ENCODE measurements around the gene FRAS1.
"Not testable (repeated sequence)": the region's sequence is repeated elsewhere in the genome, so short reads cannot be mapped to it uniquely, and the experiment has no call there.

FRAS1 gene

GRCh38 chr4:78506260-78506659, 449.1 kb downstream of the FRAS1 start:
- not testable (repeated sequence) for DNase-seq

- no peak for DNase-seq
Measured at GRCh38 chr4:78509043-78509442, 451.9 kb downstream of the FRAS1 start.

DNA sequence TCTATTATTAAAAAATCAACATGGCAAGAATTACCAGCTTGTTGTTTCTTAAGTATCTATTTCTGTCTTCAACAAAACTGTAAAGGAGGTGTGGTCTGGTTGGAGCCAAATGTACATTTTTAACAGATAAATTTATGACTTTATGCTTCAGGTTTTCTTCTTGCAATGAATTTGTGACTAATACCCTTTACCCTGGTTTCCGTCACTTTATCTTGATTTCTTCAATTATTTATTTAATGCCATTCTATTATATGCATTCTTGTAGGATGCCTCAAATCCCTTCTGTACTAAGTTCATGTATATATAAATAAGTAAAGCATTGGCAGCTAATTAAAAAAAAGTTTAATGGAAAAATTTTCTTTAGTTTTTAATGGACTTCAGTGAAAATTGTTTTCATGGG, 453.0 kb downstream of the FRAS1 start:
- DNase-seq: no peak

- DNase-seq: no peak
Measured at GRCh38 chr4:78510681-78511080, 453.6 kb downstream of the FRAS1 start.

DNA sequence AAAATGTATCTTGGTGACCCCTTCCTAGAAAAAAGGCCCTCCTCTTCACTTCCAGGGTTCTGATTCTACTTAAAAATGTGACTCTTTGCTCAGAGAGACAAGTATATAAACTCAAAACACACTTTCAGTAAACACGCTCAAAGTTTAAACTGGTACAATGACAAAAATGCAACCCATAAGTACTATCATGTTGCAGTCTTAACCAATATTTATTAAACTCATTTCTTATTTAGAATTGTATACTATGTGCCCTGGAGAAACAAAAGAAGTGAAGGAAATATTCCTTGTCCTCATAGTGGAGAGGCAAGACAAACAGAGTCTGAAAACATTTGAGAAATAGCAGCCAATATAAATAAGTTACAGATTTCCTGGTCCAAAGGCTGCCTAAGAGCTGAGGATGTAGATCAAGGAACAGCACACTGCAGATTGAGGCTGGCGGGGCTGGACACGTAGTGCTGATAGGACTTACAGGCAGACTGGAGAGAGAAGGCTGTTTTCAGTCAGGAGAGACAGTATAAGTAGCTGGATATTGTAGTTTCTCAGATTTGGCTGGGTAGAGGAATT, 455.3 kb downstream of the FRAS1 start:
- no peak for DNase-seq

- no peak for DNase-seq
Measured at GRCh38 chr4:78513411-78513975, 456.4 kb downstream of the FRAS1 start.

GRCh38 chr4:78517050-78517652, 460.0 kb downstream of the FRAS1 start:
- DNase-seq: peak in 1 of 58 donors; percentile 11

DNA sequence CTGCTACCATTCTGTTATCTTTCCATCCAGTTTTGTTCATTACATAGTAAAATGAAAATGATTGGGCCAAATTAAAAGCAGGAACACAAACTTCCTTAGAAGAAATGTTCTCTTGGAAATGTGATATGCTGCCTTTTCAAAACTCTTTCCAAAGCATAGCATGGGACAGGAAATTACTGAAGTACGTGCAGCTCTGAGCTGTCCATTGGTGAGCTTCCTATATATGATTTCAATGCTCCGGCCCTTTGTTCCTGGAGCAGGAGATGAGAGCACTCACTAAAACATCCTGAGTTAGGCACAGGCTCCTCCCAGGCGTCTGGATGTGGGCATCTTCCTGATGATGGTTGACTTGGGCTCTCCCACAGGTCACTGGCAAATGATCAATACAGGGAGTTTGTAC, 461.4 kb downstream of the FRAS1 start:
- no peak for DNase-seq

DNA sequence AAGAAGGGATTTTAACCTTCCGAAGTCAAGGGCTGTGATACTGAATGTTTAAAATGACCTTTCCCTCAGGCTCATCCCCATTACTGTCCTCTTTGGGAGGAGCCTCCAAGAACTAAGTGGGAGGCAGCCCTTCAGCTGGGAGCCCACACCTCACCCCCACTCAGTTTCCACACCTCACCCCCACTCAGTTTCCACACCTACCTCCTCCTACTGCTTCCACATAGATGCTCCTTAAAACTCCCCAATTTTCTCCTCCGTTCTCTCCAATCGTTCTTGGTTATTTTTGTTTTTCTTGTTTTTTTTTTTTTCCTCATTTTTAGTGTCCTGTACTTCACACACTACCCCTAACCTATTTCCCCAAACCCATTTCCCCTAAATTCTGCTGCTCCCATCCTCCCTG, 462.8 kb downstream of the FRAS1 start:
- DNase-seq: no peak

GRCh38 chr4:78520808-78521226, 463.7 kb downstream of the FRAS1 start:
- DNase-seq: no peak

DNA sequence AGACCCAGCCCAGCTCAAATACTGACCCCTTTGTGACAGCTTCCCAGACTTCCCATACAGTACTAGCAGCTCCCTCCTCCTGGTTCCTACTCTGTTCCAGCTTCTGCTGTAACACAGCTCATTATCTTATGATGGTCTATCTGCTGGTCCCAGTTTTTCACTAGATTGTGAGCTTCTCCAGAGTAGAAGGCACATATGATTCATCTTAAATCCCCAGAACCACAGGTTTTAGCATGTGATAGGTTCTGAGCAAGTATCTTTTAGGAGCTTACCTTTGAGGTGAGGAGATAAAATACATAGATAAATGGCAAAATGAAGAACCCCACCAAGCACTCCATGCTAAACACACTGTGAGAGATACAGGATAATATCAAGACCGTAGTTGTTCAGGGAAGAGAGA, 466.9 kb downstream of the FRAS1 start:
- DNase-seq: no peak

- no peak for DNase-seq
Measured at GRCh38 chr4:78525559-78525958, 468.4 kb downstream of the FRAS1 start.

DNA sequence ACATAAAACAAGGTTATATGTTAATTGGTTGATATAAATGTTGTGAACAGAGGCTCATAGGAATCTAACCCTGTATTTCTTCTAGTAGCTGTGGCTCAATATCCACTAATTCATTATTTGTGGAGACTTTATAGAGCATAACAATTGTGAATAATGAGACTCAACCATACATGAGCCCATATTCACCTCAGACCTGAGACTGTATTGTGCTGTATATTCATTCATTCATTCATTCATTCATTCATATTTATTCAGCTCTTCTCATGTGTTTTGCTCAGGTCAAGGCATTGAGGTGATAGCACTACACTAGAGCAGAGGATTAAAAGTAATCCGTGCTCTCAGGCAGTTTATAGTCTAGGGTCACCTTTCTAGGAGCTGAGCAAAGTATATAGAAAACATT, 470.0 kb downstream of the FRAS1 start:
- no peak for DNase-seq

DNA sequence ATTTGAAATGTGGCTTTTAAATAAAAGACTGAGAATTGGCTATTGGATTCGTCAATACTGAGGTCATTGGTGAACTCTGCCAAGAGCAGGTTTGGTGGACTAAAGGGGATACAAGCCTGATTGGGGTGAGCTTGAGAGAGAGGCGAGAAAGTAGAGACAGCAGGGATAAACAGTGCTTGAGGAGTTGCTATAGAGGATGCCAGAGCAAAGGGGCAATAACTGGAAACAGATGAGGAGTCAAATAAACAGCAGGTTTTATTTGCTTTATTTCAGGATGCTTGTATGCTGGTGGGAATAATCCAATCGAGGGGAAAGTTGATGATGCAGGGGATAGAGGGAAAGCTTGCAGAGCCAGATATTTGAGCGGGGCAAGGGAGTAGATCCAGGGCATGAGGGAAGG, 470.4 kb downstream of the FRAS1 start:
- DNase-seq: no peak

- DNase-seq: no peak
Measured at GRCh38 chr4:78528327-78528726, 471.2 kb downstream of the FRAS1 start.

GRCh38 chr4:78529569-78530209, 472.6 kb downstream of the FRAS1 start:
- DNase-seq: no peak

DNA sequence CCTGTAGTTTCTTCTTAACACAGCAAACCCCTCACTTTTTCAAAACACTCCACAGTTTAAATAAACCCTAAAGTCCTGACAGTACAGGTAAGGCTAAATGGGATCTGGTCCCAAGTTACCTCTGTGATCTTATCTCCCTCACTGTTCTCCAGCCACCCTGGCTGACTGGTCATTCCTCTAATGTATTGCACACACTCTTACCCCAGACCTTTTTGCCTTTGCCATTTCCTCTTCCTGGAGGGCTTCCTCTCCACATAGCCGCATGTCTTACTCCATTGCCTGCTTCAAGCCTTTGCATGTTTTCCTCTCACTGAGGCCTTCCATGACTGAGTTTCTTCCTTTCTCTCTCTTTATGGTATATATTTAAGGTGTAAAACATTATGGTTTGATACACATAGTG, 474.9 kb downstream of the FRAS1 start:
- DNase-seq: no peak

DNA sequence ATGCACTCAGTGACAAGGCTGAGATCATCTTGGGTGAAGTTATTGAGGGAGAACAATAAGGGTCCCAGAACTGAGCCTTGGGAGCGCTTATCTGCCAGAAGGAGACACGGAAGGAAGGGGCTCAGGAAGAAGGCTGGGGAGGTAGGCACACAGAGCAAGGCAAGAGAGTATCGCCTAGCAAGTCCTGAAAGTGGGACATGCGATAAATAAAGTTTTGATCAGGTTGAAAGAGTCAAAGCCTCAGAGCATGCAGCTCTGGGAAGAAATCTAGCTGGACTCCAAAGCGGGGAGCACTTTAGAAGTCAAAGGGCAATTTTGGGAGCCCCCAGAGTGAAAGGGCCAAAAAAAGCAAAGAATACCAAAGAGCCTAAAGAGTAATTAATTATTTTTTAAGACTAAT, 476.7 kb downstream of the FRAS1 start:
- DNase-seq: no peak

DNA sequence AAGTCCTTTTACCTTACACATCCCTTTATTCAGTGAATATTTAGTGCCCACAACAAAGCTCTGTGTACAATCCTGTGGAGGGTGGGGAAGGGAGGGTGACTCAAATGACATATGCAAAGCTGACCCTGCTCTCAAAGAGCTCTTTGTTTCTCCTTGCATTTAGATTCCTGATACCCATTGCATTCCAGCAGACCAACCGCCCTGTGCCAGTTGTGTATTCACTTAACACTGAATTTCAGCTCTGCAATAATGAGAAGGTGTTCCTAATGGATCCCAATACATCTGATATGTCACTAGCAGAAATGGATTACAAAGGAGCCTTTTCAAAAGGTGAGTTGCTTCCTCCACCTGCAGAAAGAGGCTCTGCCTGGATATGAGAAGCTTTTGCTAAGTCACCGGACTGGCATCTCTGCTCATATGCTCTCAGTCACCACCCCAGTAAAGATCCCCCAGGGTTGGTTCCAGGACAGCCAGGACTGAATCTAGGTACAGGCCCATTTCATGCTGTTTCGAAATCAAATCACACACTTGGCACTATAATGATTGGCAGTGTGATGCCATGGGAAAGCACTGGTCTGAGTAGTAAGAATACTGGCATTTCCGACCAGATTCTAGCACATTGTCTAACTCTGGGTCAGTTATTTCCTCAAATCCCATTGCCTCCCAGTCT, 477.3 kb downstream of the FRAS1 start:
- peak in 1 of 58 donors; percentile 6 for DNase-seq

GRCh38 chr4:78542373-78542772, 485.2 kb downstream of the FRAS1 start:
- no peak for DNase-seq

GRCh38 chr4:78543424-78544125, 486.5 kb downstream of the FRAS1 start:
- no peak for DNase-seq

DNA sequence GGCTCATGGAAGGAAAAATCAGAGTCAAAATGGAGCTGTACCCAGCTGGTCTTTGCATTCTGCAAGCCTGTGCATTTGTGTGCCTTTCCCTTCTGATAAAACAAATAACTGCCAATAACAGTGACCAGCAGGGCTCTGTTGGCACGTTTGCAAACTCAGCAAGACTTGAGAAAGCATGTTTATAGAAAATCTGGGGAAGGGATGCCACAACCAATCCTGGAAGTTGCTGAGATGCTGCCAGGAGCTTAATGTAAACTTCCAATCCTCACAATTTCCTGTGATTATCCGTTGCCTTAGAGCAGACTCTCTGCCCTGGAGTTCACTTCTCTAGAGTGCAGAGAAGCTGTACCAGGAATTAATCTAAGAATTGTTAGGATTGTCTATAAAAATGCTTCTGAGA, 487.6 kb downstream of the FRAS1 start:
- no peak for DNase-seq
